HAP-1 (cell line): ENCODE data around the gene DHPS.
"Not testable (repeated sequence)": the region's sequence is repeated elsewhere in the genome, so short reads cannot be mapped to it uniquely, and the experiment has no call there.

Experiments
- DNase-seq, 2 experiments: peaks; one replicate each; pipeline ENCODE4 v3.0.0-alpha.2; 2016 to 2020; ENCODE audit warnings: low spot score in 2 of 2
- H3K27me3 ChIP-seq: fragments of 250-450 bp; sonication (Bioruptor Pico); 2 replicates; pipeline ENCODE4 v1.5.1; 2020; ENCODE audit warnings: low read depth, mild to moderate bottlenecking, moderate library complexity
- H3K36me3 ChIP-seq: fragments of 250-450 bp; sonication (Bioruptor Pico); replicated peaks from 2 replicates; pipeline ENCODE4 v1.5.1; 2020; ENCODE audit warnings: mild to moderate bottlenecking
- H3K4me1 ChIP-seq: fragments of 250-450 bp; sonication (Bioruptor Pico); 2 replicates; pipeline ENCODE4 v1.5.1; 2020; ENCODE audit warnings: mild to moderate bottlenecking
- H3K4me3 ChIP-seq: fragments of 250-450 bp; sonication (Bioruptor Pico); 2 replicates; pipeline ENCODE4 v1.5.1; 2020; ENCODE audit warnings: mild to moderate bottlenecking, moderate library complexity
- H3K9me3 ChIP-seq: fragments of 250-450 bp; sonication (Bioruptor Pico); 2 replicates; pipeline ENCODE4 v1.5.1; 2020; ENCODE audit warnings: mild to moderate bottlenecking, moderate library complexity
- in situ Hi-C: fragments of 300-500 bp; cut with MboI; formaldehyde crosslinking; loops from 3 replicates; pipeline ENCODE4 v1.14.3; 2020; ENCODE audit warnings: low sequenced_read_pairs, inconsistent platforms, mixed read lengths

DHPS gene

DNA sequence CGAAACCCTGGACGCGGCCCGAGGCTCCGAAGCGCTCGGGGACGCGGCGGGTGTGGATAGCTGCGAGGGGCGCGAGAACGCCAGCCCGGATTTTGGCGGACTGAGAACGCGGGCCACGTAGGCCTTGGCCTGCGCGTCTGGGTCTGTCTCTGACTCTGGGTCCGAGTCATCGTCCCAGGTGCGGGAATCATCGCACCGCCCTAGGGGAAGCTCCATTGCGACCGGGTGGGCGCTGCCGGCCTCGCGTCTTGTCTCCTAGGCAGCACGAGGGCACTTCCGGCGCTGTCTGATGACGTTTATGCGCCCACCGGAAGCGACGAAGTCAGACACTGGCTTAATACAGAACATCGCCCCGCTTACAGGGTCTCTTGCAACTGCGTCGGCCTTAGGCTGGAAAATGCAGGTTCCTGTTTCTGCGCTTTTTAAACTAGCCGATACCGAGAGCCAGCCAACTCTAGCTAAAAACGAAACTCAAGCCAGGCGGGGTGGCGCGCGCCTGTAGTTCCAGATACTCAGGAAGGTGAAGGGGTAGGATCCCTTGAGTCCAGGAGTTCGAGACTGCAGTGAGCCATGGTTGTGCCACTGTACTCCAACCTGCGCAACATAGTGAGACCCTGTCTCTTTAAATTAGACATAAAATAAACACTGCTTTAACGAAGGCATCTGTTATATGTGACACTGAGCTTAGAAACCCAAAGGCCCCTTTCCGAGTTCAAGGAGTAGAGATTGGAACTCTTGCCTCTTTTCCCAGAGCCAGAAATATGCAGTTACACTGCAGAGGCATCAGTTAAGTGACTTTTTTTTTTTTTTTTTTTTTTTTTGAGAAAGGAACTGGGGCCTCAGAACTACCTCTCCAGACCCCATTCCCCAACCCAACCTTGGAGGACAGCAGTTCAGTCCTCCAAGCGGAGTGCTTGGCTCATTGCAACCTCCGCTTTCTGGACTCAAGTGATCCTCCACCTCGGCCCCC, 15.0 kb upstream of the DHPS start, which contains the start of gene FBXW9:
Gene FBXW9 (minus strand): TSS at position 266 of the 970 bp plus-strand sequence. CDS start 50 bp downstream, at position 216.
- peak; percentile 86 to 97 for DNase-seq
- Histone ChIP-seq H3K9me3 (no peaks in the 10 kb centered on the region), H3K4me3 (peak within 1 kb of the TSS; percentile 86), H3K4me1 (peaks cover 5% of the 10 kb centered on the region), H3K36me3 (peaks cover 27% of the 10 kb centered on the region), H3K27me3 (no peaks in the 10 kb centered on the region)
- in situ Hi-C loops: no loop called here

DNA sequence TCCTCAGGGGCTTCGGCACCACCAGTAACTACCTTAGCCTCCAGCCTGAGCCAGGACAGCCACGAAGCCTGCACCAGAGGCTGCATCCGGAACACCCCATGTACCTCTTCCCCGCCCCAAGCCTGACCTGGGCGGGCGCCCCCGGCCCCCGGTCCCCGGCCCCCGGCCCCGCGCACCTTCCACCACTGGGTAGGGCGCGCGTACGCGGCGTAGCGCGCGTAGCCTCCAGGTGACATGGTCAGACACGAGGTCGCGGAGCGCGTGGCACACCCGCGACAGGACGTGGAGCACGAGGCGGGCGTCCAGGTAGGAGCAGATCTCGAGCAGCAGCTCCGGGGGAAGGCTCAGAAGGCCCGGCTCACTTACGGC, 14.3 kb upstream of the DHPS start:
- H3K9me3 ChIP-seq: no peaks in the 10 kb centered on the region
- peaks cover 21% of the 10 kb centered on the region for H3K36me3 ChIP-seq
- peaks cover 5% of the 10 kb centered on the region for H3K4me1 ChIP-seq
- no peaks in the 10 kb centered on the region for H3K27me3 ChIP-seq
- in situ Hi-C loops: no loop called here
- no peak for DNase-seq
- H3K4me3 ChIP-seq: peak overlapping the region; percentile 86

DNA sequence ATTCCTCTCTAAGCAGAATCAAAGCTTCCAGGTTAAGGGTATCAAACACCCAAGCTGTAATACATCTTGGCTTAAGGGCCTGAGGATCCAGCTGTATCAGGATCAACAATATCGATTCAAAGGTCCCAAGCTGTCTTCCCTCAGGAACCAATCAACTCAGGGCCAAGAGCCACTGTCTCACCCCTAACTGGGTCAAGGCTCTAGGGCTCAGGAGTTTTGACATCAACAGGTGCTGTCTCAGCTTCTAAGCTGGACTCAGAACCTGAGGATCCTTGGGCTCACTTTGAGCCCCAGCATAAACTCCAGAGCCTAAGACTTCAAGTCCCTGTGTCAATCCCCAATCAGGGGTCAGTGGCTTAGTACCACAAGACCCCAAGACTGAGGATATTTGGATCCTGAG, 13.8 kb upstream of the DHPS start:
- no peaks in the 10 kb centered on the region for H3K9me3 ChIP-seq
- peaks cover 5% of the 10 kb centered on the region for H3K4me1 ChIP-seq
- in situ Hi-C loops: no loop called here
- no peak for DNase-seq
- H3K27me3 ChIP-seq: no peaks in the 10 kb centered on the region
- H3K4me3 ChIP-seq: peak overlapping the region; percentile 86
- peaks cover 17% of the 10 kb centered on the region for H3K36me3 ChIP-seq

DNA sequence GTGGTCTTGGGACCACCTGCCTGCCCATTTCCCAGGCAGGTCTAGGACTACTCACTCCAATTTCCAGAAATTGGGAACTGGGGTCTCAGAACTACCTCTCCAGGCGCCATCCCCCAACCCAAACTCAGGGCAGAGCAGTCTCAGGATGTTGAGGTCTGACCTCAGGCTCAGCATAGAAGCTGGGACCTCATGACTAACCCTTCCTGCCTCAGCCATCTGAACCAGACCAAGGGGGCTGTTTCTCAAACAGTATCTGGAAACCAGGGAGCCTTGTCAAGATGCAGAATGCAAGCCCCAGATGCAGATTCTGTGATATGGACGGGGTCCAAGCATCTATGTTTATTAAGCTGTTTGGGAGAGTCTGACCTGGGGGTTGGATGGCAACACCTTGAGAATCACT, 13.4 kb upstream of the DHPS start:
- in situ Hi-C loops: no loop called here
- peak overlapping the region; percentile 86 for H3K4me3 ChIP-seq
- H3K9me3 ChIP-seq: no peaks in the 10 kb centered on the region
- peaks cover 5% of the 10 kb centered on the region for H3K4me1 ChIP-seq
- H3K27me3 ChIP-seq: no peaks in the 10 kb centered on the region
- peaks cover 15% of the 10 kb centered on the region for H3K36me3 ChIP-seq
- no peak for DNase-seq

DNA sequence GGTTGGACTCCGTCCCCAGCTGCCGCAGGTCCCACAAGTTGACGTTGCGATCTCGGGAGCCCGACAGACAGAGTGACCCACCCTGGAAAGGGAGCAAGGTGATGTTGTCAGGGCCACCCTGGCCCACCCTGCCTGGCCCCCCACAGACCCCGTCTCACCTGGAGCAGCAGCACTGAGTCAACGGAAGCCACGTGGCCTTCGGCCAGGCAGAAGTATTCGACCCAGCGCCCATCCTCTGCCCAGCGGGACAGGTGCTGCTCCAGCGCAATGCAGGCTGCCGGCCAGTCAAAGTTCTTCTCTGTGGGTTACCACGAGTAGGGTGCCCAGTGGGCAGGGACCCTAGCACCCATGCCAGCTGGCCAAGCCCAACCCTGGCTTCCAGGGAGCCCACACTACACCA, 13.0 kb upstream of the DHPS start:
- Histone ChIP-seq H3K36me3 (peaks cover 10% of the 10 kb centered on the region), H3K4me3 (no peak overlapping the region), H3K9me3 (no peaks in the 10 kb centered on the region), H3K4me1 (peaks cover 5% of the 10 kb centered on the region), H3K27me3 (no peaks in the 10 kb centered on the region)
- in situ Hi-C loops: no loop called here
- no peak for DNase-seq

DNA sequence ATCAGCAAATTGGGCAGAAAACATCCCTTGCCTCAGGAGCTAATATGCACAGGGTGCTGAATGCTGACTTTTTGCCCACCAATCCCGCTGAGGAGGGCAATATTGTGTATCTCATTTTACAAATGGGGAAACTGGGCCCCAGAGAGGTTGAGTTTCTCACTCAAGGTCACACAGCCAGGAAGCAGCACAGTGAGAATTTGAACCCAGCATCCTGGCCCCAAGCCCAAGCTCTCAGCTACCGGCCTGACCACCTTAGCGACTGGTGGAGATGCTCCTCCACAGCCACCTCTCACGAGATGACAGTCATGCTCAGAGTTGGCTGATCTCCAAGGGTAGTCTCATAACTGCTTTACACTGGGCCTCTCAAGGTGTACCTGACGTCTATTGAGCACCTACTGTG, 11.3 kb upstream of the DHPS start:
- no peak for DNase-seq
- Histone ChIP-seq H3K4me3 (no peak overlapping the region), H3K36me3 (peaks cover 2% of the 10 kb centered on the region), H3K4me1 (peaks cover 5% of the 10 kb centered on the region), H3K27me3 (no peaks in the 10 kb centered on the region), H3K9me3 (no peaks in the 10 kb centered on the region)
- in situ Hi-C loops: no loop called here

DNA sequence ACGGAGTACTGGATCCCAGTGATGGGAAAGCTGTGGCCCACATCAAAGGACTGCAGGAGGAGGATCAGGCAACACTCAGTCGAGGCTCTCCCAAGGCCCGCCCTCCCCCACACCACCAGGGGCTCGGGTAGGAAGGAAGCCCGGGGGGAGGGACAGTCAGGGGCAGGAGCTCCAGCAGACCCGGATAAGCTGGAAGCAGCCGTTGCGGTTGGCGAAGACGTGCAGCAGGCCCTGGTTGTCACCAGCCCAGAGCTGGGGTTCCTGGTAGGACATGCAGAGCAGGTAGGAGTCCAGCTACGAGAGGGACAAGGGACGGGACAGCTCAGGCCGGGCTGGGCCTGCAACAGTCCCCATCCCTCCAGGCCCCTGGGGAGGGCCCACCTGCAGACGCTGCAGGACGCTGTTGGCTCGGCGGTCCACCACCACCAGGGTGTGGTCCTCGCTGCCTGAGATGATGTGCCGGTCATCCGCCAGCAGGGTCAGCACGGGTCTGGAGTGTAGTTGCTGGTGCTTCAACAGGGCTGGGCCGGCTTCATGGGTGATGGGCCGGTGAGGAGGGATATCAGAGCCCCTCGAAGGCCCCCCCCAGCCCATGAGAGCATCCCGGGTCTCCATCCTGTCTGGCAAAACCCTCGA, 8.0 kb upstream of the DHPS start:
- Histone ChIP-seq H3K4me1 (no peaks in the 10 kb centered on the region), H3K36me3 (no peaks in the 10 kb centered on the region; the same call in 1 of the 2 replicates), H3K4me3 (no peak overlapping the region), H3K9me3 (no peaks in the 10 kb centered on the region), H3K27me3 (no peaks in the 10 kb centered on the region)
- in situ Hi-C loops: no loop called here
- DNase-seq: no peak

DNA sequence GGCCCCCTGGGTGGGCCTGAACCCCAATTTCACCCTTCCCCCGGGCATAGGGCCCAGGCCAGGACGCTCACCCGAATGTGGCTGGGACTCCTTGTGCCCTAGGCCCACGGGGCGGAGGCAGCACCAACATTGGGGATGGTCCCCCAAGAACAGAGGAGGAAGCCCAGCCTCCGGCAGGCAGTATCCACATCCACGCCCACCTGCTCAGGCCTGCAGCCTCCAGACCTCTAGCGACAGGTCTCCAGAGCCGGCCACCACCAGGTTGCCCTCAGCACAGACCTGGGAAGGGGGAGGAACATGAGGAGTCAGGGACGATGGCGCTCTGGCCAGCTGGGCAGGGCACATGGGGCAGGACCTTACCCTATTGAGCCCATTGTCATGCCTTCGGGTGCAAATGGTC, 7.3 kb upstream of the DHPS start:
- DNase-seq: no peak
- in situ Hi-C loops: no loop called here
- H3K36me3 ChIP-seq: no peaks in the 10 kb centered on the region; the same call in 1 of the 2 replicates
- no peaks in the 10 kb centered on the region for H3K9me3 ChIP-seq
- H3K27me3 ChIP-seq: no peaks in the 10 kb centered on the region
- H3K4me1 ChIP-seq: no peaks in the 10 kb centered on the region
- no peak overlapping the region for H3K4me3 ChIP-seq

DNA sequence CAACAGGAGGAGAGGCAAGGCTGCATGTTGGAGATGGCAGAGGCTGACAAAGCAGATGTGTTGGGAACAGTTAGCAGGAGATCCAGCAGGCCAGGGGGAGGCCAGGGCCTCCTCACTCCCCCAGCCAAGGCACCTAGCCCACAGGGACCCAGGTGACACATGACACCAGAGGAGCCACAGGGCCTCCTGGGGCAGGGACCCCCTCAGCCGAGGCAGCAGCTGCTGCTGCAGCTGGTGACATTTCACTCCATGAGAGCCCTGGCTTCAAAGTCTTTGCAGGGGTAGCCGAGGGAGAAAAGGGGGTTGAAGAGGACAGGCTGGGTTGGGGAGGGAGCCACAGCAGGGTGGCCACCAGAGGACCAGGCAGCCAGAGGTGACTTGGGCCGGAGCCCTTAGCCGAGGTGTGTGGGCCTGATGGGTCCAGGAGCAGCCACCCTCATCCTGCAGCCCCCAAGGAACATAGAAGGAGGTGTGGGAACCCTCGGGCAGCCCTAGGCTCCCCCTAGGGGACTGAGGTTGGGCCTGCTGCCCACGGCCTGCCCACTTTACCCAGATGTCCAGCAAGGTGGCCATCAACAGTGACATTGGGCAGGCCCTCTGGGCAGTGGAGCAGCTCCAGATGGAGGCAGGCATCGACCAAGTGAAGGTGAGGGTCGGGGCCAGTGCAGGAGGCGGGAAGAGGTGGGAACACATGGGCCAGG, 6.0 kb upstream of the DHPS start, which contains the start of gene GNG14:
Gene GNG14 (plus strand): TSS at position 503 of the 701 bp plus-strand sequence. CDS start 51 bp downstream, at position 554.
- H3K4me3 ChIP-seq: no peak within 1 kb of the TSS
- DNase-seq: no peak
- H3K27me3 ChIP-seq: no peaks in the 10 kb centered on the region
- in situ Hi-C loops: no loop called here
- no peaks in the 10 kb centered on the region for H3K9me3 ChIP-seq
- no peaks in the 10 kb centered on the region for H3K4me1 ChIP-seq
- no peaks in the 10 kb centered on the region; the same call in 1 of the 2 replicates for H3K36me3 ChIP-seq

DNA sequence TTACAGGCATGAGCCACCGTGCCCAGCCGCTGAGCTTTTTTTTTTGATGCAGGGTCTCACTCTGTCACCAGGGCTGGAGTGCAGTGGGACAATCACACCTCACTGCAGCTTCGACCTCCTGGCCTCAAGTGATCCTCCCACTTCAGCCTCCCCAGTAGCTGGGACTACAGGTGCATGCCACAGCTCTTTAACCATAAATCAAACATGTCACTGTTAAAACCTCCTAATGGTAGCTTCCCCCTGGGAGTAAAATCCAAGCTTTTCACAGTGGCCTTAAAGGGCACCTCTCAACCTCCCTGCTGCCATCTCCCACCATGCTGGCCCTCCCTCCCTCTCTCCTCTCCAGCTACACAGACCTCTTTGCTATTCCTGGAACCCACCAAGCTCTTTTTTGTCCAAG, 4.2 kb upstream of the DHPS start:
- Histone ChIP-seq H3K4me3 (no peak overlapping the region), H3K36me3 (no peaks in the 10 kb centered on the region; the same call in 1 of the 2 replicates), H3K27me3 (no peaks in the 10 kb centered on the region), H3K4me1 (no peaks in the 10 kb centered on the region), H3K9me3 (no peaks in the 10 kb centered on the region)
- DNase-seq: no peak
- in situ Hi-C loops: no loop called here

DNA sequence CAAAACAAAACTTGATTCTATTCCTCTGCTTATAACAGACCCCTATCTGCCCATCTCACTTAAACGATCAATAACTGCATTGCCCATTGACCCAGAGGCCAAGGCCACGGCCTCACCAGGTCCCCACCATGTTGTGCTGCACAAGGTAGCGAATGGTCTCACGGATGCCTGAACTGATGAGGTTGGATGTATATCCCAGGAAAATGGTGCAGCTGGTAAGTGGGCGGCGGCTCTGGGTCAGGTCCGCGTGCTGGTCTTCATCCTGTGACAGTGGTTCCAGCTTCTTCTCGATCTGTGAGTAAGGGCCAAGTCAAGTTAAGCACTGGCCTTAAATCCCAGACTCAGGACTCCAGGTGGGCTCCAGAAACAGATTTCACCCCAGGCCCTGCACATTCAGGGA, 1.6 kb downstream of the DHPS start:
- Histone ChIP-seq H3K9me3 (no peaks in the 10 kb centered on the region), H3K36me3 (peaks cover 47% of the 10 kb centered on the region), H3K4me1 (no peaks in the 10 kb centered on the region), H3K27me3 (no peaks in the 10 kb centered on the region), H3K4me3 (no peak overlapping the region)
- in situ Hi-C loops: no loop called here
- no peak for DNase-seq

DNA sequence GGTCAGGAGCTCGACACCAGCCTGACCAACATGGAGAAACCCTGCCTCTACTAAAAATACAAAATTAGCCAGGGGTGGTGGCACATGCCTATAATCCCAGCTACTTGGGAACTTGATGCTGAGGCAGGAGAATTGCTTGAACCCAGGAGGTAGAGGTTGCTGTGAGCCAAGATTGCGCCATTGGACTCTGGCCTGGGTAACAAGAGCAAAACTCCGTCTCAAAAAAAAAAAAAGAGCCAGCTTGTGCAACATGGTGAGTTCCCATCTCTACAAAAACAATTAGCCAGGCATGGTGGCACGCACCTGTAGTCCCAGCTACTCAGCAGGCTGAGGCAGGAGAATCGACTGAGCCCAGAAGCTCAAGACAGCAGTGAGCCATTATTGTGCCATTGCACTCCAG, 3.6 kb downstream of the DHPS start:
- H3K27me3 ChIP-seq, in situ Hi-C loops, H3K9me3 ChIP-seq, DNase-seq, H3K4me3 ChIP-seq, H3K4me1 ChIP-seq: not testable (repeated sequence)
- peaks cover 61% of the 10 kb centered on the region for H3K36me3 ChIP-seq

DNA sequence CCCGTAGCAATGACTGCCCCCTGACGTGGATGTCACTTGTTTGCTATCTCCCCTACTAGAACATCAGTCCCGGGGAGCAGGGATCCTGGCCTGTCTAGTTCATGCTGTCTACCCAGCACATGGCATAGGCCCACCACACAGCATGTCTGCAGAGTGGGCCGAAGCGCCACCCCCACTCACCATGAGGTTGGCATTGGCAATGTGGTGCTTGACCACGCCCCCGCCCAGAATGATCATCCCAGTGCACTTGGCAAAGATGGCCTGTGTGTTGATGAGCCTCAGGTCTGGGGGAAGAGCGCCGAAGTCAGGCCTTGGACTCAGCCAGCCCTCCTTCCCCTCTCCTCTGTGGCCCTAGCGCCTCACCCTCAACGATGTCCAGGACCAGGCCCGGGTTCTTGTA, 4.8 kb downstream of the DHPS start:
- DNase-seq: no peak

More for the DNA sequence above, 4.8 kb downstream of the DHPS start:
- Histone ChIP-seq H3K4me3 (no peak overlapping the region), H3K27me3 (no peaks in the 10 kb centered on the region), H3K4me1 (no peaks in the 10 kb centered on the region), H3K9me3 (no peaks in the 10 kb centered on the region), H3K36me3 (peaks cover 70% of the 10 kb centered on the region)
- in situ Hi-C loops: no loop called here
